ENCODE data around the gene GRPEL2.

Gene GRPEL2

GRCh38 chr5:149325166-149325735, 20.0 kb upstream of the GRPEL2 start:
- H3K27ac ChIP-seq (ENCODE audit: low read depth, low read length) = no peak overlapping the region
- no peaks in the 10 kb centered on the region for H4K20me1 ChIP-seq (ENCODE audit: low read depth, low read length)
- no peak overlapping the region for H3K9ac ChIP-seq (ENCODE audit: low read length)
- no peak overlapping the region for H3K4me3 ChIP-seq (ENCODE audit: insufficient read depth, low read length, poor library complexity, severe bottlenecking)
- TF ChIP-seq, protein P1, sequence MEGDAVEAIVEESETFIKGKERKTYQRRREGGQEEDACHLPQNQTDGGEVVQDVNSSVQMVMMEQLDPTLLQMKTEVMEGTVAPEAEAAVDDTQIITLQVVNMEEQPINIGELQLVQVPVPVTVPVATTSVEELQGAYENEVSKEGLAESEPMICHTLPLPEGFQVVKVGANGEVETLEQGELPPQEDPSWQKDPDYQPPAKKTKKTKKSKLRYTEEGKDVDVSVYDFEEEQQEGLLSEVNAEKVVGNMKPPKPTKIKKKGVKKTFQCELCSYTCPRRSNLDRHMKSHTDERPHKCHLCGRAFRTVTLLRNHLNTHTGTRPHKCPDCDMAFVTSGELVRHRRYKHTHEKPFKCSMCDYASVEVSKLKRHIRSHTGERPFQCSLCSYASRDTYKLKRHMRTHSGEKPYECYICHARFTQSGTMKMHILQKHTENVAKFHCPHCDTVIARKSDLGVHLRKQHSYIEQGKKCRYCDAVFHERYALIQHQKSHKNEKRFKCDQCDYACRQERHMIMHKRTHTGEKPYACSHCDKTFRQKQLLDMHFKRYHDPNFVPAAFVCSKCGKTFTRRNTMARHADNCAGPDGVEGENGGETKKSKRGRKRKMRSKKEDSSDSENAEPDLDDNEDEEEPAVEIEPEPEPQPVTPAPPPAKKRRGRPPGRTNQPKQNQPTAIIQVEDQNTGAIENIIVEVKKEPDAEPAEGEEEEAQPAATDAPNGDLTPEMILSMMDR (IDR thresholded peaks at IDR 0.05; ENCODE audit: insufficient read depth, low read length, poor library complexity, severe bottlenecking) = no peak
- no peak for TF ChIP-seq EZH2phosphoT487 (conservative IDR thresholded peaks at IDR 0.05; ENCODE audit: low read length)
- no peaks in the 10 kb centered on the region for H3K9me3 ChIP-seq (ENCODE audit: insufficient read depth, low read length)
- no peak overlapping the region for H3K4me2 ChIP-seq (ENCODE audit: low read depth, low read length, poor library complexity, severe bottlenecking)
- H3K36me3 ChIP-seq (ENCODE audit: low read length) = no peaks in the 10 kb centered on the region
- no peak overlapping the region for H2AFZ ChIP-seq (ENCODE audit: low read depth, low read length, severe bottlenecking)
- no peaks in the 10 kb centered on the region for H3K27me3 ChIP-seq (ENCODE audit: low read length)
- no peaks in the 10 kb centered on the region for H3F3A ChIP-seq (ENCODE audit: insufficient read depth)
- no peaks in the 10 kb centered on the region for H3K9me2 ChIP-seq (replicated peaks; ENCODE audit: insufficient read depth, low read length)
- H3K79me2 ChIP-seq (ENCODE audit: insufficient read depth, low read length) = no peaks in the 10 kb centered on the region

- Histone ChIP-seq H3K4me3 (ENCODE audit: insufficient read depth, low read length, poor library complexity, severe bottlenecking) (no peak overlapping the region), H3K27me3 (ENCODE audit: low read length) (no peaks in the 10 kb centered on the region), H3K4me2 (ENCODE audit: low read depth, low read length, poor library complexity, severe bottlenecking) (no peak overlapping the region), H3F3A (ENCODE audit: insufficient read depth) (no peaks in the 10 kb centered on the region), H3K36me3 (ENCODE audit: low read length) (no peaks in the 10 kb centered on the region), H3K9me2 (replicated peaks; ENCODE audit: insufficient read depth, low read length) (no peaks in the 10 kb centered on the region), H3K27ac (ENCODE audit: low read depth, low read length) (no peak overlapping the region), H3K9ac (ENCODE audit: low read length) (no peak overlapping the region), H3K9me3 (ENCODE audit: insufficient read depth, low read length) (no peaks in the 10 kb centered on the region), H2AFZ (ENCODE audit: low read depth, low read length, severe bottlenecking) (no peak overlapping the region), H4K20me1 (ENCODE audit: low read depth, low read length) (no peaks in the 10 kb centered on the region), H3K79me2 (ENCODE audit: insufficient read depth, low read length) (no peaks in the 10 kb centered on the region)
- no peak for TF ChIP-seq EZH2phosphoT487 (conservative IDR thresholded peaks at IDR 0.05; ENCODE audit: low read length)
- TF ChIP-seq, protein P1 (IDR thresholded peaks at IDR 0.05; ENCODE audit: insufficient read depth, low read length, poor library complexity, severe bottlenecking) = no peak
Measured at GRCh38 chr5:149325894-149326293, 19.4 kb upstream of the GRPEL2 start.

DNA sequence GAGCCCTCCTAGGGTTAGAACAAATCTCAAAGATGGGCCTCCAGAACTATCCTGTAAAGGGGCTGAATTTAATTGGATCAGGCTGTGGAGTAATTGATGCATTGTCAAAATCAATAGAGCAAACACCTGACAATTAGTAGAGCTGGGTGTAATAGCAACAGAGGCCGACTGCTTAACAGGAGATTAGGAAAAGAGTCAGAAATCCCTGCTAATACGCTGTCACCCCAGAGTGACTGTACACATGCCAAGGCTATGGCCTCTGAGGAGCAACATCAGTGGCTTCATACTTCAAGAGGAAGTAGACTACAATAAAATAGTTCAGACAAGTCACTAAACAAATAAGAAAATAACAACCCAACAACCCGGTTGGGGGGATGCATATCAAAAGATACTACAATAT, 18.7 kb upstream of the GRPEL2 start:
- Histone ChIP-seq H3K9ac (ENCODE audit: low read length) (no peak overlapping the region), H3K27ac (ENCODE audit: low read depth, low read length) (no peak overlapping the region), H2AFZ (ENCODE audit: low read depth, low read length, severe bottlenecking) (no peak overlapping the region), H3K9me2 (replicated peaks; ENCODE audit: insufficient read depth, low read length) (no peaks in the 10 kb centered on the region), H3K4me2 (ENCODE audit: low read depth, low read length, poor library complexity, severe bottlenecking) (no peak overlapping the region), H3F3A (ENCODE audit: insufficient read depth) (no peaks in the 10 kb centered on the region), H3K36me3 (ENCODE audit: low read length) (no peaks in the 10 kb centered on the region), H3K9me3 (ENCODE audit: insufficient read depth, low read length) (no peaks in the 10 kb centered on the region), H4K20me1 (ENCODE audit: low read depth, low read length) (no peaks in the 10 kb centered on the region), H3K79me2 (ENCODE audit: insufficient read depth, low read length) (no peaks in the 10 kb centered on the region), H3K4me3 (ENCODE audit: insufficient read depth, low read length, poor library complexity, severe bottlenecking) (no peak overlapping the region), H3K27me3 (ENCODE audit: low read length) (no peaks in the 10 kb centered on the region)
- no peak for TF ChIP-seq EZH2phosphoT487 (conservative IDR thresholded peaks at IDR 0.05; ENCODE audit: low read length)
- TF ChIP-seq, protein P1 (IDR thresholded peaks at IDR 0.05; ENCODE audit: insufficient read depth, low read length, poor library complexity, severe bottlenecking) = no peak
